Ishikawa (cell line): ENCODE results near the gene CDCA3.

Source experiments
- CEBPB ChIP-seq: IDR thresholded peaks from 2 replicates; pipeline ENCODE4 v1.6.1; 2012
- CREB1 ChIP-seq: IDR thresholded peaks from 2 replicates; pipeline ENCODE4 v1.6.1; 2012; ENCODE audit warnings: low read depth
- EGR1 ChIP-seq: IDR thresholded peaks from 2 replicates; pipeline ENCODE4 v1.6.1; 2012
- EP300 ChIP-seq: IDR thresholded peaks from 2 replicates; pipeline ENCODE4 v1.6.1; 2012; ENCODE audit warnings: borderline replicate concordance
- MAX ChIP-seq: IDR thresholded peaks from 2 replicates; pipeline ENCODE4 v1.6.1; 2012
- NFIC ChIP-seq: IDR thresholded peaks from 2 replicates; pipeline ENCODE4 v1.6.1; 2012
- RAD21 ChIP-seq: IDR thresholded peaks from 2 replicates; pipeline ENCODE4 v1.6.1; 2012; ENCODE audit warnings: low read depth
- TAF1 ChIP-seq: IDR thresholded peaks from 2 replicates; pipeline ENCODE4 v1.6.1; 2012; ENCODE audit warnings: low read depth, mild to moderate bottlenecking
- TCF12 ChIP-seq: IDR thresholded peaks from 2 replicates; pipeline ENCODE4 v1.6.1; 2012; ENCODE audit warnings: low read depth
- TEAD4 ChIP-seq: IDR thresholded peaks from 2 replicates; pipeline ENCODE4 v1.6.1; 2012
- USF1 ChIP-seq: IDR thresholded peaks from 2 replicates; pipeline ENCODE4 v1.6.1; 2012
- YY1 ChIP-seq: IDR thresholded peaks from 2 replicates; pipeline ENCODE4 v1.6.1; 2012; ENCODE audit warnings: low read depth
- ZBTB7A ChIP-seq: IDR thresholded peaks from 2 replicates; pipeline ENCODE4 v1.6.1; 2012; ENCODE audit warnings: low read depth
- TF ChIP-seq, protein P1 (sequence below): IDR thresholded peaks from 2 replicates; pipeline ENCODE4 v1.6.1; 2012; ENCODE audit warnings: low read depth, mild to moderate bottlenecking

Gene CDCA3

DNA sequence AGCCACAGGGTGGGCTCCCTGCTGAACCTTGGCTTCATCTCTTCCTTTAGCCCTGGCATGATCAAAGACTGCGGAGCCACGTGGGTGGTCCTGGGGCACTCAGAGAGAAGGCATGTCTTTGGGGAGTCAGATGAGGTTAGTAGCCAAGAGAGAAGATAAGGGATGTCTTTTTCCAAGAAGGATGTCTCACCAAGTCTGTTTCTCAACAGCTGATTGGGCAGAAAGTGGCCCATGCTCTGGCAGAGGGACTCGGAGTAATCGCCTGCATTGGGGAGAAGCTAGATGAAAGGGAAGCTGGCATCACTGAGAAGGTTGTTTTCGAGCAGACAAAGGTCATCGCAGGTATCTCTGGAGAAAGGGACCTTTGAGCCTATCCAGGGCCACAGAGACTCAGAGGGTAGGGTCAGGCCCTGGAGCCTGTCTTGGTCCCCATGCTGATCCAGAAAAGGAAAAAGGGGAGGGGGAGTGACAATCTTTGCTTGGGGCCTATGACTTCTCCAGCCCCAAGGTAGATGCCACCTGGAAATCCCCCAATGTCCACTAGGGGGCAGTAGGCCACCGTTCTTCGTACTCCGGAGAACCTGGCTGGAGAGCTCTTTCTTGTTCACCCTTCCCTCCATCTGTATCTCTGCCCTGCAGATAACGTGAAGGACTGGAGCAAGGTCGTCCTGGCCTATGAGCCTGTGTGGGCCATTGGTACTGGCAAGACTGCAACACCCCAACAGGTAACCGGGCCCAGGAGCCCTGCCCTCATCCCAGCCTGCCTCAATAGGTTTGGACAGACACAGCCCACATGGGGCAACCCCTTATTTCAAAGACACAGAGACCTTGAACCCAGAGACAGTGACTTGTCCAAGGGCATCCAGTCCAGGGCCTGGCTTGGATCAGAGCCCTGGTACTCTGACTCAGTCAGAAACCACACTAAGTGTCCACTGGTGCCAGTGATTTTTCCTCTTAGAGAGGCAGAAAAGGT lies 18.2 kb upstream of the CDCA3 start:
- TF ChIP-seq RAD21 (peak; percentile 64), TCF12 (no peak)

DNA sequence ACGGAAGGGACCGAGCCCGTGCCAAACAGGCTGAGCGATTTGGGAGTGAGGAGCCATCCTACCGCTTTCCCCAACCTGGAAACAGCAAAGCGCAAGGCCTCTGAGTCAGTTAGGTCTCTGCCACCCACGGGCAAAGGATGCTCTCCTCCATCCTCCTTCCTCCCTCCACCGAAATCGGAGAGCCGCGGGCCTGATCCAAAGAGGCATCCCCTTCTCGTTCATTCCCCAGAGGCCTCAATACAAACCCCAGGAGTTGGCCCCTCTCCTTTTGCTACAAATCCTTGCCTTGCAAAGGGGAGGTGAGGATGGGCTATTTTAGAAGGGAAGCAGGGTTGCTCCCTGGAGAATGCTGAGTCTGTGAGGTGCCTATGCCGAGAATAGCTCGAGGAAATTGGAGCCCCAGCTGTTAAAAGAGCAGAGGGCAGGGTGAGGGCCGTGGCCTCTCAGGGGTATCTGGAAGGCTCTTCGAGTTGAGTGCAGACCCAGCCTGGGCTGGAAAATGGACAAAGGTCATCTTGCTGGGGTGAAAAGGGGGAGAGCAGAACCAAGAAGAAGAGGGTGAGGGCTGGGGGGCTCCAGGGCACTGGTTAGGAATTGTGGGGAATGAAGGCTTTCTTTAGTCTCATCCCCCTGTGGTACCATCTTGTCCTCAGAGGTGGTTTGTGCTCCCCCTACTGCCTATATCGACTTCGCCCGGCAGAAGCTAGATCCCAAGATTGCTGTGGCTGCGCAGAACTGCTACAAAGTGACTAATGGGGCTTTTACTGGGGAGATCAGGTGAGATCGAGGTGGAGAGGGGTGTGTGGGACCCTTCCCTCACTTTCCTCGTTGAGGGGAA lies 17.3 kb upstream of the CDCA3 start:
- 0 out of 2 replicates have a peak, but pooled peaks have one; percentile 14 for TF ChIP-seq ZBTB7A
- no peak for TF ChIP-seq CREB1

- TF ChIP-seq ZBTB7A (peak; percentile 69; the same call in 1 of the 2 replicates), TCF12 (0 out of 2 replicates have a peak, but pooled peaks have one; percentile 17), YY1 (peak; percentile 85), TAF1 (peak; percentile 96), EGR1 (peak; percentile 68), CEBPB (no peak), MAX (peak; percentile 88), TEAD4 (peak; percentile 40; the same call in 1 of the 2 replicates), EP300 (peak; percentile 13; the same call in 1 of the 2 replicates), USF1 (no peak; the same call in 1 of the 2 replicates)
These were observed 16.5 kb upstream of the CDCA3 start, which contains the start of gene TPI1 for GRCh38 chr12:6867413-6868210. Gene TPI1, plus strand, starts transcription at chr12:6867531. Its CDS starts 36 bp downstream, at chr12:6867567.

- TF ChIP-seq TAF1 (no peak), MAX (no peak), CEBPB (no peak), NFIC (peak; percentile 54), EP300 (peak; percentile 7; the same call in 1 of the 2 replicates), ZBTB7A (no peak; the same call in 1 of the 2 replicates), CREB1 (no peak), TEAD4 (no peak)
- TF ChIP-seq, protein P1, sequence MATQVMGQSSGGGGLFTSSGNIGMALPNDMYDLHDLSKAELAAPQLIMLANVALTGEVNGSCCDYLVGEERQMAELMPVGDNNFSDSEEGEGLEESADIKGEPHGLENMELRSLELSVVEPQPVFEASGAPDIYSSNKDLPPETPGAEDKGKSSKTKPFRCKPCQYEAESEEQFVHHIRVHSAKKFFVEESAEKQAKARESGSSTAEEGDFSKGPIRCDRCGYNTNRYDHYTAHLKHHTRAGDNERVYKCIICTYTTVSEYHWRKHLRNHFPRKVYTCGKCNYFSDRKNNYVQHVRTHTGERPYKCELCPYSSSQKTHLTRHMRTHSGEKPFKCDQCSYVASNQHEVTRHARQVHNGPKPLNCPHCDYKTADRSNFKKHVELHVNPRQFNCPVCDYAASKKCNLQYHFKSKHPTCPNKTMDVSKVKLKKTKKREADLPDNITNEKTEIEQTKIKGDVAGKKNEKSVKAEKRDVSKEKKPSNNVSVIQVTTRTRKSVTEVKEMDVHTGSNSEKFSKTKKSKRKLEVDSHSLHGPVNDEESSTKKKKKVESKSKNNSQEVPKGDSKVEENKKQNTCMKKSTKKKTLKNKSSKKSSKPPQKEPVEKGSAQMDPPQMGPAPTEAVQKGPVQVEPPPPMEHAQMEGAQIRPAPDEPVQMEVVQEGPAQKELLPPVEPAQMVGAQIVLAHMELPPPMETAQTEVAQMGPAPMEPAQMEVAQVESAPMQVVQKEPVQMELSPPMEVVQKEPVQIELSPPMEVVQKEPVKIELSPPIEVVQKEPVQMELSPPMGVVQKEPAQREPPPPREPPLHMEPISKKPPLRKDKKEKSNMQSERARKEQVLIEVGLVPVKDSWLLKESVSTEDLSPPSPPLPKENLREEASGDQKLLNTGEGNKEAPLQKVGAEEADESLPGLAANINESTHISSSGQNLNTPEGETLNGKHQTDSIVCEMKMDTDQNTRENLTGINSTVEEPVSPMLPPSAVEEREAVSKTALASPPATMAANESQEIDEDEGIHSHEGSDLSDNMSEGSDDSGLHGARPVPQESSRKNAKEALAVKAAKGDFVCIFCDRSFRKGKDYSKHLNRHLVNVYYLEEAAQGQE, result no peak
These were observed 15.9 kb upstream of the CDCA3 start for GRCh38 chr12:6866920-6867412.

DNA sequence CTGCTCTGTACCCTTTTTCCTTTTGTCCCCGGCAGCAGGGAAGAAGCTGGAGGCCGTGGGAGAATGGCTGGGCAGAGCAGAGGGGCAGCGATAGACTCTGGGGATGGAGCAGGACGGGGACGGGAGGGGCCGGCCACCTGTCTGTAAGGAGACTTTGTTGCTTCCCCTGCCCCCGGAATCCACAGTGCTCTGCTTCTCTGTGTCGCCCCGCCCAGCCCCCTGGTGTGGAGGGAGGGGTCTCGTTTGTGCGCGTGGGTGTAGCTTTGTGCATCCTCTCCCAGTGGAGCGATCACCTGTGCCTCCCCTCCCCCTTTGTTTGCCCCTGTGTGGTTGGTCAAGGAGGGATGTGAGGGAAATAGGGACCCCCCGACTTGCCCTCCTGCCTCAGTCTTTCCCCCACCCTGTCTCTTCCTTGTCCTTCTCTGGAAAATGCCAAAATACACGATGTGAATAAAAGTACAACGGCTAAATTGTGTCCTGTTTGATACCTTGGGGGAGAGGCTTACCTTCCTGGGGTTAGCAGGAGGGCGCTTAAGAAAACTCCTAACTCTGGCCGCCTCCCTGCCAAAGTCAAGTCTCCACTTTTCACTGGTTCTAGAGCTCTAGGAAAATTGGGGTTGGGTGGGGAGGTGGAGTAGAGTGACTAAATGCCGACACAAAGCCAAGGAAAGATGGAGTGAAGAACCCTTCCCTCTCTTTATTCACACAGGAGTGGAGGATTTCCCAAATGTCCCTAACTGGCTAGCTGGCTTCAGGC lies 15.3 kb upstream of the CDCA3 start:
- TF ChIP-seq, protein P1, result no peak
- TF ChIP-seq EGR1, result peak; percentile 82
